CD1c-positive myeloid dendritic cell (primary cell): ENCODE results near the gene HS3ST2.
"Not testable (repeated sequence)": the region's sequence is repeated elsewhere in the genome, so short reads cannot be mapped to it uniquely, and the experiment has no call there.

Source experiments
- DNase-seq: peaks from one replicate; pipeline ENCODE4 v3.0.0-alpha.2; 2016; ENCODE audit errors: extremely low spot score

HS3ST2 gene

GRCh38 chr16:22813223-22813947 is 577 bp upstream of the HS3ST2 start:
- DNase-seq: peak; percentile 55

GRCh38 chr16:22814711-22815105 is 746 bp downstream of the HS3ST2 start:
- no peak for DNase-seq

GRCh38 chr16:22815863-22816262 is 1.9 kb downstream of the HS3ST2 start:
- DNase-seq: no peak

- no peak for DNase-seq
These were observed 2.5 kb downstream of the HS3ST2 start for GRCh38 chr16:22816475-22816874.

GRCh38 chr16:22818736-22819135 is 4.8 kb downstream of the HS3ST2 start:
- DNase-seq: not testable (repeated sequence)

GRCh38 chr16:22838681-22839080 is 24.7 kb downstream of the HS3ST2 start:
- DNase-seq: no peak

GRCh38 chr16:22842031-22842430 is 28.1 kb downstream of the HS3ST2 start:
- DNase-seq: not testable (repeated sequence)

GRCh38 chr16:22843122-22843521 is 29.2 kb downstream of the HS3ST2 start:
- DNase-seq: no peak

GRCh38 chr16:22843856-22844255 is 29.9 kb downstream of the HS3ST2 start:
- no peak for DNase-seq

GRCh38 chr16:22844416-22844815 is 30.5 kb downstream of the HS3ST2 start:
- DNase-seq: peak; percentile 18

GRCh38 chr16:22847100-22847499 is 33.1 kb downstream of the HS3ST2 start:
- DNase-seq: no peak

GRCh38 chr16:22847690-22848089 is 33.7 kb downstream of the HS3ST2 start:
- no peak for DNase-seq

- no peak for DNase-seq
These were observed 34.5 kb downstream of the HS3ST2 start for GRCh38 chr16:22848451-22848850.

GRCh38 chr16:22849517-22849916 is 35.6 kb downstream of the HS3ST2 start:
- DNase-seq: no peak

GRCh38 chr16:22855231-22855630 is 41.3 kb downstream of the HS3ST2 start:
- no peak for DNase-seq

- no peak for DNase-seq
These were observed 43.5 kb downstream of the HS3ST2 start for GRCh38 chr16:22857296-22858025.

- DNase-seq: no peak
These were observed 46.0 kb downstream of the HS3ST2 start for GRCh38 chr16:22859925-22860324.

- DNase-seq: peak; percentile 26
These were observed 47.6 kb downstream of the HS3ST2 start for GRCh38 chr16:22861580-22861979.

GRCh38 chr16:22862046-22862445 is 48.1 kb downstream of the HS3ST2 start:
- DNase-seq: no peak

GRCh38 chr16:22864375-22864774 is 50.4 kb downstream of the HS3ST2 start:
- DNase-seq: no peak

- DNase-seq: no peak
These were observed 54.7 kb downstream of the HS3ST2 start for GRCh38 chr16:22868593-22869224.

GRCh38 chr16:22871861-22872260 is 57.9 kb downstream of the HS3ST2 start:
- no peak for DNase-seq

GRCh38 chr16:22874394-22874793 is 60.4 kb downstream of the HS3ST2 start:
- no peak for DNase-seq
